Rectal smooth muscle tissue (tissue), 1 donor: ENCODE data around the gene QPCT.
"Not testable (repeated sequence)": the region's sequence is repeated elsewhere in the genome, so short reads cannot be mapped to it uniquely, and the experiment has no call there.

ENCODE experiments used
- H3K27ac ChIP-seq: one replicate; pipeline ENCODE4 v1.7.0; 2013; ENCODE audit warnings: low read depth, low read length, inconsistent platforms
- H3K27me3 ChIP-seq: one replicate; pipeline ENCODE4 v1.7.0; 2013; ENCODE audit warnings: low read length; ENCODE audit not compliant: control insufficient read depth, insufficient read depth
- H3K36me3 ChIP-seq: one replicate; pipeline ENCODE4 v1.7.0; 2013; ENCODE audit warnings: low read length; ENCODE audit not compliant: control insufficient read depth, insufficient read depth
- H3K4me1 ChIP-seq: one replicate; pipeline ENCODE4 v1.7.0; 2013; ENCODE audit warnings: low read length; ENCODE audit not compliant: control insufficient read depth, insufficient read depth
- H3K4me3 ChIP-seq: one replicate; pipeline ENCODE4 v1.7.0; 2013; ENCODE audit warnings: low read length
- H3K9ac ChIP-seq: one replicate; pipeline ENCODE4 v1.7.0; 2013; ENCODE audit warnings: low read length

The QPCT gene

GRCh38 chr2:37344453-37345361 lies at the start of gene QPCT:
QPCT (plus strand) TSS chr2:37344630; CDS start chr2:37344732, 102 bp downstream.
- Histone ChIP-seq H3K27me3 (no peaks in the 10 kb centered on the region), H3K36me3 (no peaks in the 10 kb centered on the region), H3K4me1 (no peaks in the 10 kb centered on the region), H3K9ac (peak within 1 kb of the TSS; percentile 53), H3K4me3 (peak within 1 kb of the TSS; percentile 89), H3K27ac (peak within 1 kb of the TSS; percentile 89)

GRCh38 chr2:37294858-37295257 lies 49.6 kb upstream of the QPCT start:
- not testable (repeated sequence) for H3K27me3 ChIP-seq, H3K27ac ChIP-seq

GRCh38 chr2:37295469-37296073 lies 48.9 kb upstream of the QPCT start:
- no peak overlapping the region for H3K4me3 ChIP-seq
- H3K27ac ChIP-seq, result no peak overlapping the region
- no peaks in the 10 kb centered on the region for H3K36me3 ChIP-seq
- no peaks in the 10 kb centered on the region for H3K4me1 ChIP-seq
- no peak overlapping the region for H3K9ac ChIP-seq
- no peaks in the 10 kb centered on the region for H3K27me3 ChIP-seq

More at GRCh38 chr2:37294858-37295257, 49.6 kb upstream of the QPCT start:
- H3K4me3 ChIP-seq, H3K36me3 ChIP-seq, H3K9ac ChIP-seq, H3K4me1 ChIP-seq: not testable (repeated sequence)

GRCh38 chr2:37297632-37298031 lies 46.8 kb upstream of the QPCT start:
- H3K27me3 ChIP-seq, result no peaks in the 10 kb centered on the region
- no peaks in the 10 kb centered on the region for H3K4me1 ChIP-seq
- no peak overlapping the region for H3K27ac ChIP-seq
- H3K9ac ChIP-seq, result no peak overlapping the region
- H3K4me3 ChIP-seq, result no peak overlapping the region
- H3K36me3 ChIP-seq, result no peaks in the 10 kb centered on the region

- Histone ChIP-seq H3K4me3 (no peak overlapping the region), H3K9ac (no peak overlapping the region), H3K27ac (no peak overlapping the region), H3K4me1 (peaks cover 2% of the 10 kb centered on the region), H3K27me3 (no peaks in the 10 kb centered on the region), H3K36me3 (no peaks in the 10 kb centered on the region)
Measured at GRCh38 chr2:37300146-37300545, 44.3 kb upstream of the QPCT start.

GRCh38 chr2:37300578-37300977 lies 43.9 kb upstream of the QPCT start:
- Histone ChIP-seq H3K27ac (no peak overlapping the region), H3K27me3 (no peaks in the 10 kb centered on the region), H3K36me3 (no peaks in the 10 kb centered on the region), H3K9ac (no peak overlapping the region), H3K4me3 (no peak overlapping the region), H3K4me1 (peaks cover 2% of the 10 kb centered on the region)

- Histone ChIP-seq H3K27me3 (no peaks in the 10 kb centered on the region), H3K27ac (no peak overlapping the region), H3K4me1 (peaks cover 4% of the 10 kb centered on the region), H3K9ac (no peak overlapping the region), H3K4me3 (no peak overlapping the region), H3K36me3 (no peaks in the 10 kb centered on the region)
Measured at GRCh38 chr2:37301408-37301807, 43.0 kb upstream of the QPCT start.

- H3K27ac ChIP-seq, result no peak overlapping the region
- no peak overlapping the region for H3K9ac ChIP-seq
- no peaks in the 10 kb centered on the region for H3K27me3 ChIP-seq
- H3K36me3 ChIP-seq, result no peaks in the 10 kb centered on the region
- peaks cover 4% of the 10 kb centered on the region for H3K4me1 ChIP-seq
- H3K4me3 ChIP-seq, result no peak overlapping the region
Measured at GRCh38 chr2:37302701-37303252, 41.7 kb upstream of the QPCT start.

GRCh38 chr2:37306024-37306423 lies 38.4 kb upstream of the QPCT start:
- Histone ChIP-seq H3K9ac (no peak overlapping the region), H3K27ac (no peak overlapping the region), H3K36me3 (no peaks in the 10 kb centered on the region), H3K4me3 (no peak overlapping the region), H3K27me3 (no peaks in the 10 kb centered on the region), H3K4me1 (peaks cover 4% of the 10 kb centered on the region)

GRCh38 chr2:37307500-37307899 lies 36.9 kb upstream of the QPCT start:
- Histone ChIP-seq H3K36me3 (no peaks in the 10 kb centered on the region), H3K4me3 (no peak overlapping the region), H3K27me3 (no peaks in the 10 kb centered on the region), H3K9ac (no peak overlapping the region), H3K27ac (no peak overlapping the region), H3K4me1 (peaks cover 4% of the 10 kb centered on the region)

GRCh38 chr2:37315364-37315763 lies 29.1 kb upstream of the QPCT start:
- Histone ChIP-seq H3K27me3 (no peaks in the 10 kb centered on the region), H3K4me3 (no peak overlapping the region), H3K27ac (no peak overlapping the region), H3K36me3 (no peaks in the 10 kb centered on the region), H3K4me1 (peaks cover 8% of the 10 kb centered on the region), H3K9ac (no peak overlapping the region)

- Histone ChIP-seq H3K36me3 (no peaks in the 10 kb centered on the region), H3K9ac (no peak overlapping the region), H3K4me1 (peaks cover 8% of the 10 kb centered on the region), H3K27me3 (no peaks in the 10 kb centered on the region), H3K4me3 (no peak overlapping the region), H3K27ac (no peak overlapping the region)
Measured at GRCh38 chr2:37316181-37316580, 28.2 kb upstream of the QPCT start.
